K562 (cell line): Measurements from ENCODE around the gene LAIR2. TPM values are rescaled to one million over a fixed set of nuclear protein-coding genes. Genes with fewer than 3 reads are reported as not detected.

Source experiments
- BCL6 ChIP-seq: fragments of 250-450 bp; sonication (Bioruptor Pico); IDR thresholded peaks from 2 replicates; pipeline ENCODE4 v1.4.0; 2020
- CREM ChIP-seq: IDR thresholded peaks from 2 replicates; pipeline ENCODE4 v1.6.1; 2014; ENCODE audit warnings: antibody characterized with exemption, low read depth
- RBBP5 ChIP-seq: fragments of 200-600 bp; sonication (generic); IDR thresholded peaks from 2 replicates; pipeline ENCODE4 v1.6.1; 2012; ENCODE audit warnings: borderline replicate concordance, mild to moderate bottlenecking, low read length, control low read depth, inconsistent platforms; ENCODE audit not compliant: insufficient read depth, poor library complexity, severe bottlenecking
- SIRT6 ChIP-seq: IDR thresholded peaks from one replicate; pipeline ENCODE4 v1.6.1; 2012; ENCODE audit warnings: low read depth, mild to moderate bottlenecking, control low read depth, inconsistent platforms, low read length, moderate library complexity
- TAF15 ChIP-seq: fragments of 200-400 bp; formaldehyde crosslinking; IDR thresholded peaks from 2 replicates; pipeline ENCODE4 v1.6.1; 2017; ENCODE audit warnings: mild to moderate bottlenecking, low read depth, low read length, moderate library complexity
- ZNF785 ChIP-seq: fragments of 250-450 bp; sonication (Bioruptor Pico); IDR thresholded peaks from 2 replicates; pipeline ENCODE4 v1.4.0; 2020; ENCODE audit warnings: mild to moderate bottlenecking
- polyA plus RNA-seq, 8 experiments: library from polyadenylated mRNA; depleted of rRNA in 4 of 8; stranded (reverse) in 5 of 8; unstranded in 3 of 8; fragments of >200 nt; fragmentation: Nextera tagmentation in 2 of 8; fragmentation: Illumina TruSeq in 1 of 8; extraction: Ambion mirVana in 2 of 8; extraction: Trizol in 1 of 8; gene quantifications; 2 replicates each; pipeline versions ENCODE4 v1.2.1 to v1.2.3, GENCODE V29; 2011 to 2014; ENCODE audit warnings: inconsistent platforms in 1 of 8, missing spikeins in 1 of 8
- total RNA-seq, 7 experiments: library from RNA; depleted of rRNA in 6 of 7; stranded (reverse); fragments of >200 nt in 6 of 7; fragmentation: Illumina TruSeq in 2 of 7; extraction: Trizol in 2 of 7; gene quantifications; 2 replicates each; pipeline versions ENCODE4 v1.2.1 to v1.2.3, GENCODE V29; 2011 to 2021; ENCODE audit warnings: low replicate concordance in 1 of 7
- TF ChIP-seq, protein P1 (sequence below), 2 experiments: fragments of 150-350 bp in 1 of 2; IDR thresholded peaks; 2 replicates each; pipeline ENCODE4 v1.6.1; 2012 to 2016; ENCODE audit warnings: low read depth in 2 of 2, low read length in 2 of 2, mild to moderate bottlenecking in 1 of 2, moderate library complexity in 1 of 2
- TF ChIP-seq, protein P2 (sequence below): fragments of 200-800 bp; sonication (Bioruptor generic); IDR thresholded peaks from 2 replicates; pipeline ENCODE4 v1.6.1; 2017; ENCODE audit warnings: missing genetic modification characterization, missing compliant biosample characterization
- TF ChIP-seq, protein P3 (sequence below), 3 experiments: fragments of 200-800 bp in 1 of 3; fragments of 250-450 bp in 1 of 3; fragments of 450-650 bp in 1 of 3; sonication (Bioruptor Pico) in 1 of 3; sonication (Bioruptor generic) in 1 of 3; formaldehyde crosslinking in 1 of 3; IDR thresholded peaks; 2 replicates each; pipeline versions ENCODE4 v1.6.1 to v1.8.0; 2016 to 2022; ENCODE audit warnings: mild to moderate bottlenecking in 2 of 3, missing genetic modification characterization in 2 of 3, missing compliant biosample characterization in 1 of 3, moderate library complexity in 1 of 3
- TF ChIP-seq, protein P4 (sequence below): fragments of 250-450 bp; sonication (Bioruptor Pico); IDR thresholded peaks from 2 replicates; pipeline ENCODE4 v1.4.0; 2020

The LAIR2 gene
- total and polyA plus RNA-seq, 9 of the 15 experiments (the other 6 are each of a cell fraction or from before 2014, with no cell fraction given), result not detected

DNA sequence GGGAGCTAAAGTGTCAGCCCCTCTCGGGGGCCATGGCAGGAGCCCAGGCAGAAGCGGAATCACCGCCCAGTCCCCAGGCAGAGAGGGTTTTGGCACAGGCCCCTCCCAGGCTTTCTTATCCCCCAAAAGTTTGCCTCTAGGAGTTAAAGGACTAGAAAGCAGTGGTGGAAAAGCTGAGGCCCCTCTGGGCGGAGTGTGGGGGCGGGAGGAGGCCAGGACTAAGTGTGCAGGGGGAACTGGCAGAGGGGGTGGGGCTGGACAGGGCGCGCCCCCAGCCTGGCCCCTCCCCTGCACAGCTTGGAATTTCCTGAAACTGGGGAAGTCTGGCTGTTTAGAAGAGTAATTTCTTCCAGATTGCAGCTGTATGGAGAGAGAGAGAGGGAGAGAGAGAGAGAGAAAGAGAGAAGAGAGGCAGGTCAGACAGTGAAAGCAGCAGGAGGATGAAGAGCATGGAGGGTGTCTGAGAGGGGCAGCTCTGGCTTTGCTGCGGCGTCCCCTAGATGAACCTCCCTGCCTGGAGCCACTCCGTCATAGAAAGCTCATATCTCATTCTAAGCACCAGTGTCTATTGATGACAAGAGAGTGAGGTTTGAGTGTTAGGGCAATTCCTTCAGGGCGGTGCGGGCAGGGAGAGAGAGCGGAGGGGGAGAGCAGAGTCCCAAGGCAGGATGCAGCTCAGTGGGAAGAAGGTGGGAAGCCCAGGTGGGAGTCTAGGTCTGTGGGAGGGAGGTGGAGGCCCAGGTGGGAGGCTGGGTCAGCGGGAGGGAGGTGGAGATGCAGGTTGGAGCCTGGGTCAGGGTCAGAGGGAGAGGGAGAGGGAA is 29.4 kb upstream of the LAIR2 start, which contains the start of gene CDC42EP5 (continued):
- TF ChIP-seq, protein P1, sequence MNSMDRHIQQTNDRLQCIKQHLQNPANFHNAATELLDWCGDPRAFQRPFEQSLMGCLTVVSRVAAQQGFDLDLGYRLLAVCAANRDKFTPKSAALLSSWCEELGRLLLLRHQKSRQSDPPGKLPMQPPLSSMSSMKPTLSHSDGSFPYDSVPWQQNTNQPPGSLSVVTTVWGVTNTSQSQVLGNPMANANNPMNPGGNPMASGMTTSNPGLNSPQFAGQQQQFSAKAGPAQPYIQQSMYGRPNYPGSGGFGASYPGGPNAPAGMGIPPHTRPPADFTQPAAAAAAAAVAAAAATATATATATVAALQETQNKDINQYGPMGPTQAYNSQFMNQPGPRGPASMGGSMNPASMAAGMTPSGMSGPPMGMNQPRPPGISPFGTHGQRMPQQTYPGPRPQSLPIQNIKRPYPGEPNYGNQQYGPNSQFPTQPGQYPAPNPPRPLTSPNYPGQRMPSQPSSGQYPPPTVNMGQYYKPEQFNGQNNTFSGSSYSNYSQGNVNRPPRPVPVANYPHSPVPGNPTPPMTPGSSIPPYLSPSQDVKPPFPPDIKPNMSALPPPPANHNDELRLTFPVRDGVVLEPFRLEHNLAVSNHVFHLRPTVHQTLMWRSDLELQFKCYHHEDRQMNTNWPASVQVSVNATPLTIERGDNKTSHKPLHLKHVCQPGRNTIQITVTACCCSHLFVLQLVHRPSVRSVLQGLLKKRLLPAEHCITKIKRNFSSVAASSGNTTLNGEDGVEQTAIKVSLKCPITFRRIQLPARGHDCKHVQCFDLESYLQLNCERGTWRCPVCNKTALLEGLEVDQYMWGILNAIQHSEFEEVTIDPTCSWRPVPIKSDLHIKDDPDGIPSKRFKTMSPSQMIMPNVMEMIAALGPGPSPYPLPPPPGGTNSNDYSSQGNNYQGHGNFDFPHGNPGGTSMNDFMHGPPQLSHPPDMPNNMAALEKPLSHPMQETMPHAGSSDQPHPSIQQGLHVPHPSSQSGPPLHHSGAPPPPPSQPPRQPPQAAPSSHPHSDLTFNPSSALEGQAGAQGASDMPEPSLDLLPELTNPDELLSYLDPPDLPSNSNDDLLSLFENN (IDR thresholded peaks at IDR 0.05; ENCODE audit: low read depth in 2 of 2, low read length in 2 of 2), result no peak
- no peak for TF ChIP-seq TAF15
- TF ChIP-seq SIRT6, result no peak
- TF ChIP-seq CREM, result peak; percentile 26; the same call in 1 of the 2 replicates
- TF ChIP-seq BCL6 (CRISPR knock-in tag), result no peak
- TF ChIP-seq, protein P2, sequence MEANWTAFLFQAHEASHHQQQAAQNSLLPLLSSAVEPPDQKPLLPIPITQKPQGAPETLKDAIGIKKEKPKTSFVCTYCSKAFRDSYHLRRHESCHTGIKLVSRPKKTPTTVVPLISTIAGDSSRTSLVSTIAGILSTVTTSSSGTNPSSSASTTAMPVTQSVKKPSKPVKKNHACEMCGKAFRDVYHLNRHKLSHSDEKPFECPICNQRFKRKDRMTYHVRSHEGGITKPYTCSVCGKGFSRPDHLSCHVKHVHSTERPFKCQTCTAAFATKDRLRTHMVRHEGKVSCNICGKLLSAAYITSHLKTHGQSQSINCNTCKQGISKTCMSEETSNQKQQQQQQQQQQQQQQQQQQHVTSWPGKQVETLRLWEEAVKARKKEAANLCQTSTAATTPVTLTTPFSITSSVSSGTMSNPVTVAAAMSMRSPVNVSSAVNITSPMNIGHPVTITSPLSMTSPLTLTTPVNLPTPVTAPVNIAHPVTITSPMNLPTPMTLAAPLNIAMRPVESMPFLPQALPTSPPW, result peak; percentile 41
- TF ChIP-seq, protein P3, sequence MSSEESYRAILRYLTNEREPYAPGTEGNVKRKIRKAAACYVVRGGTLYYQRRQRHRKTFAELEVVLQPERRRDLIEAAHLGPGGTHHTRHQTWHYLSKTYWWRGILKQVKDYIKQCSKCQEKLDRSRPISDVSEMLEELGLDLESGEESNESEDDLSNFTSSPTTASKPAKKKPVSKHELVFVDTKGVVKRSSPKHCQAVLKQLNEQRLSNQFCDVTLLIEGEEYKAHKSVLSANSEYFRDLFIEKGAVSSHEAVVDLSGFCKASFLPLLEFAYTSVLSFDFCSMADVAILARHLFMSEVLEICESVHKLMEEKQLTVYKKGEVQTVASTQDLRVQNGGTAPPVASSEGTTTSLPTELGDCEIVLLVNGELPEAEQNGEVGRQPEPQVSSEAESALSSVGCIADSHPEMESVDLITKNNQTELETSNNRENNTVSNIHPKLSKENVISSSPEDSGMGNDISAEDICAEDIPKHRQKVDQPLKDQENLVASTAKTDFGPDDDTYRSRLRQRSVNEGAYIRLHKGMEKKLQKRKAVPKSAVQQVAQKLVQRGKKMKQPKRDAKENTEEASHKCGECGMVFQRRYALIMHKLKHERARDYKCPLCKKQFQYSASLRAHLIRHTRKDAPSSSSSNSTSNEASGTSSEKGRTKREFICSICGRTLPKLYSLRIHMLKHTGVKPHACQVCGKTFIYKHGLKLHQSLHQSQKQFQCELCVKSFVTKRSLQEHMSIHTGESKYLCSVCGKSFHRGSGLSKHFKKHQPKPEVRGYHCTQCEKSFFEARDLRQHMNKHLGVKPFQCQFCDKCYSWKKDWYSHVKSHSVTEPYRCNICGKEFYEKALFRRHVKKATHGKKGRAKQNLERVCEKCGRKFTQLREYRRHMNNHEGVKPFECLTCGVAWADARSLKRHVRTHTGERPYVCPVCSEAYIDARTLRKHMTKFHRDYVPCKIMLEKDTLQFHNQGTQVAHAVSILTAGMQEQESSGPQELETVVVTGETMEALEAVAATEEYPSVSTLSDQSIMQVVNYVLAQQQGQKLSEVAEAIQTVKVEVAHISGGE (CRISPR knock-in tag; IDR thresholded peaks at IDR 0.05), result no peak
- TF ChIP-seq, protein P4, sequence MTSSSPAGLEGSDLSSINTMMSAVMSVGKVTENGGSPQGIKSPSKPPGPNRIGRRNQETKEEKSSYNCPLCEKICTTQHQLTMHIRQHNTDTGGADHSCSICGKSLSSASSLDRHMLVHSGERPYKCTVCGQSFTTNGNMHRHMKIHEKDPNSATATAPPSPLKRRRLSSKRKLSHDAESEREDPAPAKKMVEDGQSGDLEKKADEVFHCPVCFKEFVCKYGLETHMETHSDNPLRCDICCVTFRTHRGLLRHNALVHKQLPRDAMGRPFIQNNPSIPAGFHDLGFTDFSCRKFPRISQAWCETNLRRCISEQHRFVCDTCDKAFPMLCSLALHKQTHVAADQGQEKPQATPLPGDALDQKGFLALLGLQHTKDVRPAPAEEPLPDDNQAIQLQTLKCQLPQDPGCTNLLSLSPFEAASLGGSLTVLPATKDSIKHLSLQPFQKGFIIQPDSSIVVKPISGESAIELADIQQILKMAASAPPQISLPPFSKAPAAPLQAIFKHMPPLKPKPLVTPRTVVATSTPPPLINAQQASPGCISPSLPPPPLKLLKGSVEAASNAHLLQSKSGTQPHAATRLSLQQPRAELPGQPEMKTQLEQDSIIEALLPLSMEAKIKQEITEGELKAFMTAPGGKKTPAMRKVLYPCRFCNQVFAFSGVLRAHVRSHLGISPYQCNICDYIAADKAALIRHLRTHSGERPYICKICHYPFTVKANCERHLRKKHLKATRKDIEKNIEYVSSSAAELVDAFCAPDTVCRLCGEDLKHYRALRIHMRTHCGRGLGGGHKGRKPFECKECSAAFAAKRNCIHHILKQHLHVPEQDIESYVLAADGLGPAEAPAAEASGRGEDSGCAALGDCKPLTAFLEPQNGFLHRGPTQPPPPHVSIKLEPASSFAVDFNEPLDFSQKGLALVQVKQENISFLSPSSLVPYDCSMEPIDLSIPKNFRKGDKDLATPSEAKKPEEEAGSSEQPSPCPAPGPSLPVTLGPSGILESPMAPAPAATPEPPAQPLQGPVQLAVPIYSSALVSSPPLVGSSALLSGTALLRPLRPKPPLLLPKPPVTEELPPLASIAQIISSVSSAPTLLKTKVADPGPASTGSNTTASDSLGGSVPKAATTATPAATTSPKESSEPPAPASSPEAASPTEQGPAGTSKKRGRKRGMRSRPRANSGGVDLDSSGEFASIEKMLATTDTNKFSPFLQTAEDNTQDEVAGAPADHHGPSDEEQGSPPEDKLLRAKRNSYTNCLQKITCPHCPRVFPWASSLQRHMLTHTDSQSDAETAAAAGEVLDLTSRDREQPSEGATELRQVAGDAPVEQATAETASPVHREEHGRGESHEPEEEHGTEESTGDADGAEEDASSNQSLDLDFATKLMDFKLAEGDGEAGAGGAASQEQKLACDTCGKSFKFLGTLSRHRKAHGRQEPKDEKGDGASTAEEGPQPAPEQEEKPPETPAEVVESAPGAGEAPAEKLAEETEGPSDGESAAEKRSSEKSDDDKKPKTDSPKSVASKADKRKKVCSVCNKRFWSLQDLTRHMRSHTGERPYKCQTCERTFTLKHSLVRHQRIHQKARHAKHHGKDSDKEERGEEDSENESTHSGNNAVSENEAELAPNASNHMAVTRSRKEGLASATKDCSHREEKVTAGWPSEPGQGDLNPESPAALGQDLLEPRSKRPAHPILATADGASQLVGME (CRISPR knock-in tag), result no peak
- TF ChIP-seq ZNF785 (CRISPR knock-in tag), result no peak
- TF ChIP-seq RBBP5, result no peak
